Endothelial cell of umbilical vein (primary cell): ENCODE measurements around the gene ELMO1.

Experiments
- EZH2 ChIP-seq: IDR thresholded peaks from 2 replicates; pipeline ENCODE4 v1.6.1; 2012; ENCODE audit warnings: borderline replicate concordance, low read depth, mild to moderate bottlenecking, moderate library complexity, low read length, inconsistent platforms; ENCODE audit not compliant: severe bottlenecking
- POLR2A ChIP-seq: IDR thresholded peaks from 2 replicates; pipeline ENCODE4 v1.6.1; 2012; ENCODE audit warnings: low read depth, mild to moderate bottlenecking, control low read depth, low read length
- POLR2AphosphoS5 ChIP-seq: IDR thresholded peaks from 2 replicates; pipeline ENCODE4 v1.6.1; 2012; ENCODE audit warnings: low read depth, mild to moderate bottlenecking, control low read depth, low read length, moderate library complexity; ENCODE audit not compliant: insufficient read depth
- TF ChIP-seq, protein P1 (sequence below), 2 donors: IDR thresholded peaks; 1 replicate in 1 of 2; 2 replicates in 1 of 2; pipeline ENCODE4 v1.5.1; 2011; ENCODE audit warnings: low read length in 2 of 2, mild to moderate bottlenecking in 2 of 2, moderate library complexity in 2 of 2, control low read depth in 1 of 2, inconsistent platforms in 1 of 2, low read depth in 1 of 2; ENCODE audit not compliant: insufficient read depth in 1 of 2; ENCODE audit errors: extremely low read depth in 1 of 2

- TF ChIP-seq POLR2A (no peak), EZH2 (no peak), POLR2AphosphoS5 (no peak)
- TF ChIP-seq, protein P1, sequence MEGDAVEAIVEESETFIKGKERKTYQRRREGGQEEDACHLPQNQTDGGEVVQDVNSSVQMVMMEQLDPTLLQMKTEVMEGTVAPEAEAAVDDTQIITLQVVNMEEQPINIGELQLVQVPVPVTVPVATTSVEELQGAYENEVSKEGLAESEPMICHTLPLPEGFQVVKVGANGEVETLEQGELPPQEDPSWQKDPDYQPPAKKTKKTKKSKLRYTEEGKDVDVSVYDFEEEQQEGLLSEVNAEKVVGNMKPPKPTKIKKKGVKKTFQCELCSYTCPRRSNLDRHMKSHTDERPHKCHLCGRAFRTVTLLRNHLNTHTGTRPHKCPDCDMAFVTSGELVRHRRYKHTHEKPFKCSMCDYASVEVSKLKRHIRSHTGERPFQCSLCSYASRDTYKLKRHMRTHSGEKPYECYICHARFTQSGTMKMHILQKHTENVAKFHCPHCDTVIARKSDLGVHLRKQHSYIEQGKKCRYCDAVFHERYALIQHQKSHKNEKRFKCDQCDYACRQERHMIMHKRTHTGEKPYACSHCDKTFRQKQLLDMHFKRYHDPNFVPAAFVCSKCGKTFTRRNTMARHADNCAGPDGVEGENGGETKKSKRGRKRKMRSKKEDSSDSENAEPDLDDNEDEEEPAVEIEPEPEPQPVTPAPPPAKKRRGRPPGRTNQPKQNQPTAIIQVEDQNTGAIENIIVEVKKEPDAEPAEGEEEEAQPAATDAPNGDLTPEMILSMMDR (IDR thresholded peaks at IDR 0.05; ENCODE audit: extremely low read depth in 1 of 2, insufficient read depth in 1 of 2, low read depth in 1 of 2, low read length in 2 of 2) = no peak
Measured at GRCh38 chr7:37194943-37195342, 253.7 kb downstream of the ELMO1 start.
